ENCODE measurements around the gene HIBCH. TPM values are rescaled to one million over a fixed set of nuclear protein-coding genes. Genes with fewer than 3 reads are reported as not detected.

HIBCH gene
- total and polyA plus RNA-seq, 2 of the 4 experiments (the other 2 are of a cell fraction), result 8.8 to 11.9 TPM

DNA sequence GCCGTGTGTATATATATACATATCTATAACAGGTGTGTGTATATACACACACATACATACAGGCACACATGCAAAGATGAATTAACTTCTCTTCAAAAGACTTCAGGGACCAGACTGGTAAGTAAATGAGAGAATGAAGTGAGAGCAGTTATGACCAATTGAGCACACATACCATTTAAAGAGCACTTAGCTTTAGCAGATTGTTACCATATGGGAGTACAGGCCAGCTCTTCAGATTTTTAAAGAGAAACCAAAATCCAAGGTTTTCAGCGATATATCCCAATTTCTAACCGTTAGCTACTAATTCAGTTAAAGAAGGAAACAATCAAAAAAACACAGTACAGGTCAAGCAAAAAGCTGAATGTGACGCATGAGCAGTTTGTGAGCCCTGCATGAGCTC, 47.5 kb upstream of the HIBCH start:
- Histone ChIP-seq H3K4me2 (ENCODE audit: low read depth, low read length) (no peak overlapping the region), H2BK15ac (ENCODE audit: low read depth, low read length) (no peak overlapping the region), H4K91ac (ENCODE audit: insufficient read depth, low read depth, low read length) (no peak overlapping the region), H3K79me1 (ENCODE audit: low read depth in 1 of 2, low read length in 2 of 2) (no peaks in the 10 kb centered on the region; a peak in 1 of 4 replicates), H4K5ac (ENCODE audit: low read depth, low read length) (no peak overlapping the region), H3K9me1 (ENCODE audit: insufficient read depth, low read length) (0 out of 2 replicates have a peak, but pooled peaks cover 7% of the 10 kb centered on the region), H2AK9ac (replicated peaks; ENCODE audit: low read depth, low read length, poor library complexity) (no peak overlapping the region), H3K23ac (ENCODE audit: low read depth, low read length) (no peak overlapping the region), H4K8ac (ENCODE audit: low read depth in 2 of 2, low read length in 2 of 2) (no peak overlapping the region), H3K4me3 (ENCODE audit: insufficient read depth, low read depth, low read length) (no peak overlapping the region), H2AFZ (replicated peaks; ENCODE audit: low read length, poor library complexity) (no peak overlapping the region), H3K27me3 (ENCODE audit: control insufficient read depth, insufficient read depth, low read length) (no peaks in the 10 kb centered on the region), H3K9me3 (ENCODE audit: control insufficient read depth, insufficient read depth, low read length) (no peaks in the 10 kb centered on the region), H2BK5ac (ENCODE audit: low read depth, low read length, poor library complexity, severe bottlenecking) (no peak overlapping the region), H3K56ac (ENCODE audit: extremely low read depth, insufficient read depth, low read length) (no peak overlapping the region), H3K4me1 (ENCODE audit: control insufficient read depth, insufficient read depth, low read length) (no peaks in the 10 kb centered on the region), H3K4ac (ENCODE audit: low read depth, low read length) (no peak overlapping the region), H2BK20ac (ENCODE audit: low read depth, low read length) (no peak overlapping the region), H3K27ac (ENCODE audit: insufficient read depth, low read length) (no peak overlapping the region), H3K9ac (ENCODE audit: low read depth, low read length) (no peak overlapping the region), H4K20me1 (ENCODE audit: insufficient read depth, low read length) (no peaks in the 10 kb centered on the region), H2AK5ac (ENCODE audit: low read depth, low read length) (no peak overlapping the region), H3K36me3 (ENCODE audit: control insufficient read depth, insufficient read depth, low read length) (peaks cover 20% of the 10 kb centered on the region), H2BK120ac (ENCODE audit: low read depth, low read length) (no peak overlapping the region), H3K18ac (ENCODE audit: low read depth, low read length) (no peak overlapping the region), H3K14ac (replicated peaks; ENCODE audit: low read depth, low read length) (no peak overlapping the region)
- POLR2A ChIA-PET (ENCODE audit: unreplicated experiment), result no interaction called here
- no peak for ATAC-seq (ENCODE audit: low read depth)
- dilution Hi-C loops (cut with HindIII; ENCODE audit: low sequenced_read_pairs, unreplicated experiment) (no loop called here), in situ Hi-C loops (cut with MboI; ENCODE audit: low sequenced_read_pairs) (no loop called here), intact Hi-C loops (cut with micrococcal nuclease) (no loop called here)
- no TSS peak for BruUV-seq (replicated peaks)
- WGBS, 2 experiments (ENCODE audit: extremely low coverage in 2 of 2, insufficient read length in 1 of 2), result no CpG with 5 or more reads among the region's 4 CpGs
- CTCF ChIA-PET, result no interaction called here
- TF ChIP-seq MXI1 (IDR thresholded peaks at IDR 0.05; ENCODE audit: borderline replicate concordance, low read depth, low read length) (no peak), MAFK (IDR thresholded peaks at IDR 0.05; ENCODE audit: low read depth, low read length) (no peak), RFX5 (IDR thresholded peaks at IDR 0.05; ENCODE audit: low read depth, low read length) (no peak), NFE2L2 (IDR thresholded peaks at IDR 0.05; ENCODE audit: low read depth, low read length) (no peak), FOS (IDR thresholded peaks at IDR 0.05; ENCODE audit: low read depth, low read length) (no peak), SMC3 (IDR thresholded peaks at IDR 0.05; ENCODE audit: low read depth, low read length) (no peak), RAD21 (IDR thresholded peaks at IDR 0.05; ENCODE audit: low read length) (no peak), RCOR1 (IDR thresholded peaks at IDR 0.05; ENCODE audit: insufficient replicate concordance, low read length) (no peak), CEBPB (IDR thresholded peaks at IDR 0.05; ENCODE audit: low read depth, low read length) (no peak)
- TF ChIP-seq, protein P1, sequence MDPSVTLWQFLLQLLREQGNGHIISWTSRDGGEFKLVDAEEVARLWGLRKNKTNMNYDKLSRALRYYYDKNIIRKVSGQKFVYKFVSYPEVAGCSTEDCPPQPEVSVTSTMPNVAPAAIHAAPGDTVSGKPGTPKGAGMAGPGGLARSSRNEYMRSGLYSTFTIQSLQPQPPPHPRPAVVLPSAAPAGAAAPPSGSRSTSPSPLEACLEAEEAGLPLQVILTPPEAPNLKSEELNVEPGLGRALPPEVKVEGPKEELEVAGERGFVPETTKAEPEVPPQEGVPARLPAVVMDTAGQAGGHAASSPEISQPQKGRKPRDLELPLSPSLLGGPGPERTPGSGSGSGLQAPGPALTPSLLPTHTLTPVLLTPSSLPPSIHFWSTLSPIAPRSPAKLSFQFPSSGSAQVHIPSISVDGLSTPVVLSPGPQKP (IDR thresholded peaks at IDR 0.05; ENCODE audit: borderline replicate concordance, low read depth, low read length), result no peak
- TF ChIP-seq, protein P2, sequence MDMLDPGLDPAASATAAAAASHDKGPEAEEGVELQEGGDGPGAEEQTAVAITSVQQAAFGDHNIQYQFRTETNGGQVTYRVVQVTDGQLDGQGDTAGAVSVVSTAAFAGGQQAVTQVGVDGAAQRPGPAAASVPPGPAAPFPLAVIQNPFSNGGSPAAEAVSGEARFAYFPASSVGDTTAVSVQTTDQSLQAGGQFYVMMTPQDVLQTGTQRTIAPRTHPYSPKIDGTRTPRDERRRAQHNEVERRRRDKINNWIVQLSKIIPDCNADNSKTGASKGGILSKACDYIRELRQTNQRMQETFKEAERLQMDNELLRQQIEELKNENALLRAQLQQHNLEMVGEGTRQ (IDR thresholded peaks at IDR 0.05; ENCODE audit: low read depth, low read length), result no peak
- no peak for DNase-seq
